Endothelial cell of hepatic sinusoid (primary cell): ENCODE results near the gene ZFPL1.

Experiments
- in situ Hi-C: cut with HindIII; loops from 2 replicates; pipeline ENCODE4 v1.10.0; 2017; ENCODE audit warnings: low sequenced_read_pairs

The ZFPL1 gene

GRCh38 chr11:65059959-65060824, 23.8 kb upstream of the ZFPL1 start:
- in situ Hi-C loops = no loop called here

GRCh38 chr11:65060913-65061408, 23.1 kb upstream of the ZFPL1 start:
- in situ Hi-C loops = no loop called here

GRCh38 chr11:65063532-65063931, 20.5 kb upstream of the ZFPL1 start:
- in situ Hi-C loops = no loop called here

- in situ Hi-C loops = no loop called here
Measured at GRCh38 chr11:65064847-65065240, 19.2 kb upstream of the ZFPL1 start.

GRCh38 chr11:65065851-65066250, 18.2 kb upstream of the ZFPL1 start:
- in situ Hi-C loops = no loop called here

GRCh38 chr11:65066315-65066714, 17.7 kb upstream of the ZFPL1 start:
- in situ Hi-C loops = no loop called here

GRCh38 chr11:65066805-65067291, 17.2 kb upstream of the ZFPL1 start:
- in situ Hi-C loops = no loop called here

- in situ Hi-C loops = no loop called here
Measured at GRCh38 chr11:65067446-65067845, 16.6 kb upstream of the ZFPL1 start.

GRCh38 chr11:65069217-65069616, 14.8 kb upstream of the ZFPL1 start:
- in situ Hi-C loops = no loop called here

GRCh38 chr11:65071907-65072630, 12.0 kb upstream of the ZFPL1 start:
- in situ Hi-C loops = no loop called here

- in situ Hi-C loops = no loop called here
Measured at GRCh38 chr11:65072631-65072966, 11.4 kb upstream of the ZFPL1 start.

- in situ Hi-C loops = no loop called here
Measured at GRCh38 chr11:65077451-65077850, 6.6 kb upstream of the ZFPL1 start.

GRCh38 chr11:65078151-65078550, 5.9 kb upstream of the ZFPL1 start:
- in situ Hi-C loops = no loop called here

- in situ Hi-C loops = no loop called here
Measured at GRCh38 chr11:65078786-65079342, 5.2 kb upstream of the ZFPL1 start.

GRCh38 chr11:65083134-65083833, 738 bp upstream of the ZFPL1 start:
- in situ Hi-C loops = no loop called here

- in situ Hi-C loops = no loop called here
Measured at GRCh38 chr11:65084598-65085375, 765 bp downstream of the ZFPL1 start.

GRCh38 chr11:65085446-65085845, 1.4 kb downstream of the ZFPL1 start:
- in situ Hi-C loops = no loop called here

GRCh38 chr11:65086809-65087208, 2.8 kb downstream of the ZFPL1 start:
- in situ Hi-C loops = no loop called here

- in situ Hi-C loops = no loop called here
Measured at GRCh38 chr11:65087216-65087615, 3.2 kb downstream of the ZFPL1 start.

GRCh38 chr11:65087827-65088226, 3.8 kb downstream of the ZFPL1 start:
- in situ Hi-C loops = no loop called here
